Measurements from ENCODE around the gene CBR4. TPM values are rescaled to one million over a fixed set of nuclear protein-coding genes. Genes with fewer than 3 reads are reported as not detected.

Gene CBR4
- 10.8 and 11.1 TPM in 2 replicates for total RNA-seq

DNA sequence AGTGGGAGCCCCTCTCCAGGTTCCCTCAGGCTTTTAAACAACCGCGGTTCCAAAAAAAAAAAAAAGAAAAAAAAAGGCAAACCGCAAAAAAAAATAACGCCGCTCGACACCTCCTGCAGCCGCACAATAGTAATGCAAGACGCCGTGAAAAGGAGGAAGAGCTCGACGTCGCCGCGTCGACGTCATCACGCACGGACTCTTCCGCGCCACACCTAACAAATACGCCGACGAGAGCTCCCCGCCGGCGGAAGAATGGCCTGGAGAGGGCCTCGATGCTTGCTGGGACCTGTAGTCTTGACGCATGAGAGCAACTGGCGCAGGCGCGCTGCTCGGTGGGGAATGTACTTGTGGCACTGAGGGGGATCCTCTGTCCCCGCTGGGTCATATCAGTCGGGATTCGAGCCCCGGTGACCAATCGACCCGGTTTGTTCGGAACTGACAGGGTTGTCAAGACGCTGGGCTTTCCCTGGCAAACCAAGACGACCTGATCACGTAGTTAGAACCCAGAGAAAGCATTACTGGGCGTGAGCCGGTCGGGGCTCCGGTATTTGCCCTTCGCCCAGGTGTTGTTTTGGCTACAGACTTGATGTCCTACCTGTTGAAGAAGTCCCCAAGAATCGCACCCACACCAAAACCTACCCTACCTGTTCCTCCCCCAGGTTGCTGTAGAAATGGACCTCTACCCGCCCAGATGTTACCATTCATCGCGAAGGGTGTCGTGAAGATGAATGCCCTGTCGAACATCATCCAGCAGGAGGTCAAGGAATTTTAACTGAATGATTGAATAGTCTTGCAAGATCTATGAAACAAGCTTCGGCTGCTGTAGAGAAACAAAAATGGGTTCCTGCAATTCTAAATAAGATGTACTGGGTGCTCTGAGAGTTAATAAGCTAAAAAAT is at the start of gene CBR4:
Gene CBR4 (minus strand): TSS at position 131 of the 899 bp plus-strand sequence. CDS start 166 bp downstream, outside the sequence.

Measured in smooth muscle cell of the pulmonary artery (primary cell).